ENCODE measurements around the gene ZC3H10. TPM values are rescaled to one million over a fixed set of nuclear protein-coding genes. Genes with fewer than 3 reads are reported as not detected.

Gene ZC3H10
- total RNA-seq, 1 donor, result 7.3 TPM

- no peak for TF ChIP-seq CTCF (IDR thresholded peaks at IDR 0.05; ENCODE audit: insufficient read depth, low read length)
- DNase-seq (ENCODE audit: low read depth), result no peak
- H3K4me3 ChIP-seq (ENCODE audit: low read depth, low read length), result no peak overlapping the region
Observed at GRCh38 chr12:56134897-56135296, 16.8 kb downstream of the ZC3H10 start.

GRCh38 chr12:56137853-56138571 is 19.9 kb downstream of the ZC3H10 start:
- no peak overlapping the region for H3K4me3 ChIP-seq (ENCODE audit: low read depth, low read length)
- no peak for DNase-seq (ENCODE audit: low read depth)
- no peak for TF ChIP-seq CTCF (IDR thresholded peaks at IDR 0.05; ENCODE audit: insufficient read depth, low read length)

- no peak for TF ChIP-seq CTCF (IDR thresholded peaks at IDR 0.05; ENCODE audit: insufficient read depth, low read length)
- no peak for DNase-seq (ENCODE audit: low read depth)
- H3K4me3 ChIP-seq (ENCODE audit: low read depth, low read length), result no peak overlapping the region
Observed at GRCh38 chr12:56141946-56142784, 24.1 kb downstream of the ZC3H10 start.

GRCh38 chr12:56143217-56143616 is 25.2 kb downstream of the ZC3H10 start:
- no peak for TF ChIP-seq CTCF (IDR thresholded peaks at IDR 0.05; ENCODE audit: insufficient read depth, low read length)
- no peak overlapping the region for H3K4me3 ChIP-seq (ENCODE audit: low read depth, low read length)
- DNase-seq (ENCODE audit: low read depth), result no peak

GRCh38 chr12:56143870-56144269 is 25.8 kb downstream of the ZC3H10 start:
- H3K4me3 ChIP-seq (ENCODE audit: low read depth, low read length), result no peak overlapping the region
- TF ChIP-seq CTCF (IDR thresholded peaks at IDR 0.05; ENCODE audit: insufficient read depth, low read length), result no peak
- DNase-seq (ENCODE audit: low read depth), result no peak

GRCh38 chr12:56145217-56145616 is 27.2 kb downstream of the ZC3H10 start:
- TF ChIP-seq CTCF (IDR thresholded peaks at IDR 0.05; ENCODE audit: insufficient read depth, low read length), result no peak
- no peak for DNase-seq (ENCODE audit: low read depth)
- H3K4me3 ChIP-seq (ENCODE audit: low read depth, low read length), result no peak overlapping the region

Data from fibroblast of the aortic adventitia (primary cell).